HG03378 (cell line): Measurements from ENCODE around the gene ASS1.

Source experiments
- ATAC-seq: cut with Tn5 transposase; IDR thresholded peaks from one replicate; pipeline ENCODE4 v1.9.1; 2021; ENCODE audit warnings: mild to moderate bottlenecking, moderate library complexity; ENCODE audit not compliant: unreplicated experiment

Gene ASS1

GRCh38 chr9:130471411-130472183 is 26.8 kb downstream of the ASS1 start:
- no peak for ATAC-seq

- ATAC-seq: no peak
Measured at GRCh38 chr9:130472184-130472705, 27.5 kb downstream of the ASS1 start.

GRCh38 chr9:130473009-130473408 is 28.2 kb downstream of the ASS1 start:
- ATAC-seq: no peak

- ATAC-seq: no peak
Measured at GRCh38 chr9:130473566-130473965, 28.8 kb downstream of the ASS1 start.

GRCh38 chr9:130474106-130474505 is 29.3 kb downstream of the ASS1 start:
- no peak for ATAC-seq

- ATAC-seq: no peak
Measured at GRCh38 chr9:130476151-130476730, 31.5 kb downstream of the ASS1 start.

GRCh38 chr9:130477564-130477963 is 32.8 kb downstream of the ASS1 start:
- no peak for ATAC-seq

GRCh38 chr9:130478152-130478551 is 33.4 kb downstream of the ASS1 start:
- no peak for ATAC-seq

GRCh38 chr9:130478736-130479575 is 34.2 kb downstream of the ASS1 start:
- no peak for ATAC-seq

GRCh38 chr9:130479587-130479986 is 34.8 kb downstream of the ASS1 start:
- no peak for ATAC-seq

GRCh38 chr9:130480673-130481072 is 35.9 kb downstream of the ASS1 start:
- no peak for ATAC-seq

- no peak for ATAC-seq
Measured at GRCh38 chr9:130482463-130482862, 37.7 kb downstream of the ASS1 start.

GRCh38 chr9:130483371-130483971 is 38.7 kb downstream of the ASS1 start:
- no peak for ATAC-seq

- ATAC-seq: no peak
Measured at GRCh38 chr9:130484362-130485072, 39.8 kb downstream of the ASS1 start.

GRCh38 chr9:130486103-130486502 is 41.3 kb downstream of the ASS1 start:
- ATAC-seq: no peak

- no peak for ATAC-seq
Measured at GRCh38 chr9:130487500-130487899, 42.7 kb downstream of the ASS1 start.

GRCh38 chr9:130488621-130489330 is 44.0 kb downstream of the ASS1 start:
- no peak for ATAC-seq

GRCh38 chr9:130490981-130491380 is 46.2 kb downstream of the ASS1 start:
- no peak for ATAC-seq

GRCh38 chr9:130491830-130492482 is 47.2 kb downstream of the ASS1 start:
- no peak for ATAC-seq
